Right renal pelvis (tissue), 4 donors: ENCODE results near the gene LILRA1. TPM values are rescaled to one million over a fixed set of nuclear protein-coding genes. Genes with fewer than 3 reads are reported as not detected.

Source experiments
- polyA plus RNA-seq, 4 donors: library from polyadenylated mRNA; unstranded; fragments of 120-200 nt; gene quantifications; one replicate each; pipeline ENCODE4 v1.2.1, GENCODE V29; 2013; ENCODE audit not compliant: insufficient read length in 4 of 4

Gene LILRA1
- polyA plus RNA-seq, 4 donors: 0.29 to 0.62 (median 0.40) TPM

Other genes starting within 250 kb of the LILRA1 start
- 1 to 10 TPM; 3.3 to 5.6 (median 4.7) TPM for gene LAIR1, start 228.7 kb upstream of the LILRA1 start, polyA plus RNA-seq
- gene TTYH1, start 178.2 kb upstream of the LILRA1 start, polyA plus RNA-seq: 10 to 100 TPM in 1 of 4 donors, 1 to 10 TPM in 3; 6.7 to 14.1 (median 8.1) TPM
- 100 to 1,000 TPM; 126 to 169 (median 150) TPM for gene LENG8, start 144.4 kb upstream of the LILRA1 start, polyA plus RNA-seq
- 1 to 10 TPM; 1.4 to 2.9 (median 1.8) TPM for gene LENG9, start 129.9 kb upstream of the LILRA1 start, polyA plus RNA-seq
- gene CDC42EP5, start 120.3 kb upstream of the LILRA1 start, polyA plus RNA-seq: 10 to 100 TPM; 25.1 to 49.9 (median 30.2) TPM
- gene LAIR2, start 90.8 kb upstream of the LILRA1 start, polyA plus RNA-seq: under 1 TPM in 2 of 4 donors, not detected in 2; 0.21 to 0.49 TPM
- 1 to 10 TPM in 1 of 4 donors, under 1 TPM in 3; 0.47 to 1.2 (median 0.79) TPM for gene LILRA2, start 19.8 kb upstream of the LILRA1 start, polyA plus RNA-seq
- 1 to 10 TPM in 1 of 4 donors, under 1 TPM in 3; 0.86 to 1.6 (median 0.96) TPM for gene LILRB1, start 36.9 kb downstream of the LILRA1 start, polyA plus RNA-seq
- 1 to 10 TPM in 2 of 4 donors, under 1 TPM in 2; 0.84 to 1.2 (median 1.0) TPM for gene LILRB4, start 69.4 kb downstream of the LILRA1 start, polyA plus RNA-seq
- not detected for gene KIR3DL3, start 130.8 kb downstream of the LILRA1 start, polyA plus RNA-seq
- gene KIR2DL3, start 144.9 kb downstream of the LILRA1 start, polyA plus RNA-seq: not detected
- gene KIR2DL1, start 176.2 kb downstream of the LILRA1 start, polyA plus RNA-seq: under 1 TPM in 1 of 4 donors, not detected in 3; 0.06 TPM
- gene KIR2DL4, start 210.0 kb downstream of the LILRA1 start, polyA plus RNA-seq: under 1 TPM in 1 of 4 donors, not detected in 3; 0.05 TPM
- gene KIR3DL1, start 222.8 kb downstream of the LILRA1 start, polyA plus RNA-seq: not detected
- not detected for gene KIR2DS4, start 239.0 kb downstream of the LILRA1 start, polyA plus RNA-seq